Endothelial cell of umbilical vein (primary cell): ENCODE results near the gene AWAT2.

Experiments
- EZH2 ChIP-seq: IDR thresholded peaks from 2 replicates; pipeline ENCODE4 v1.6.1; 2012; ENCODE audit warnings: borderline replicate concordance, low read depth, mild to moderate bottlenecking, moderate library complexity, low read length, inconsistent platforms; ENCODE audit not compliant: severe bottlenecking
- FOS ChIP-seq: IDR thresholded peaks from 2 replicates; pipeline ENCODE4 v1.6.1; 2011; ENCODE audit warnings: mild to moderate bottlenecking, low read length, moderate library complexity, borderline replicate concordance; ENCODE audit not compliant: insufficient read depth
- GATA2 ChIP-seq: IDR thresholded peaks from 2 replicates; pipeline ENCODE4 v1.7.0; 2011; ENCODE audit warnings: low read depth, mild to moderate bottlenecking, moderate library complexity, mixed read lengths, low read length; ENCODE audit not compliant: insufficient read length, insufficient read depth
- JUN ChIP-seq: IDR thresholded peaks from 2 replicates; pipeline ENCODE4 v1.6.1; 2011; ENCODE audit warnings: borderline replicate concordance, low read depth; ENCODE audit not compliant: insufficient read length, insufficient read depth
- MYC ChIP-seq: IDR thresholded peaks from one replicate; pipeline ENCODE4 v1.6.1; 2011; ENCODE audit warnings: mild to moderate bottlenecking, low read depth, low read length
- POLR2A ChIP-seq: IDR thresholded peaks from 2 replicates; pipeline ENCODE4 v1.6.1; 2012; ENCODE audit warnings: low read depth, mild to moderate bottlenecking, control low read depth, low read length
- POLR2AphosphoS5 ChIP-seq: IDR thresholded peaks from 2 replicates; pipeline ENCODE4 v1.6.1; 2012; ENCODE audit warnings: low read depth, mild to moderate bottlenecking, control low read depth, low read length, moderate library complexity; ENCODE audit not compliant: insufficient read depth
- TF ChIP-seq, protein P1 (sequence below): IDR thresholded peaks from 2 replicates; pipeline ENCODE4 v1.6.1; 2011; ENCODE audit not compliant: insufficient read depth, insufficient read length
- TF ChIP-seq, protein P2 (sequence below), 2 donors: IDR thresholded peaks; 1 replicate in 1 of 2; 2 replicates in 1 of 2; pipeline ENCODE4 v1.5.1; 2011; ENCODE audit warnings: low read length in 2 of 2, mild to moderate bottlenecking in 2 of 2, moderate library complexity in 2 of 2, control low read depth in 1 of 2, inconsistent platforms in 1 of 2, low read depth in 1 of 2; ENCODE audit not compliant: insufficient read depth in 1 of 2; ENCODE audit errors: extremely low read depth in 1 of 2

DNA sequence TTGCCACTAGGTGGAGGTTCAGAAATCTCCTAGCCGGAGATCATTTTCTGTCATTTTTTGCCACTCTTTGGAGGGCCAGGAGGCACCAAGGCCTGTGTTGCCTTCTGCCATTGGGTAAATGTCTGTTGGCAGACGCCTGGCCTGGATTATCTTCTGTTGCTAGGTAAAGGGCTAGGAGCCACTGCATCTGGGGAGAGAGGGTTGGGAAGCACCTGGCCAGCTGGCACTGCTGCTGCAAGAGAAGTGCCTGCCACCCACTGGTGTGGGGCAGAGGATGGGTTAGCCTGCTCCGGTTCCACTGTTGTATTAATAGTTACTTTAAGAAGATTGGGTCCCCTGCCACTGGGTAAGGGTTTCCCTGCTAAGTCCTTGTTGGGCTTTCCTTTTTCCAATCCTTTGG lies 58.1 kb downstream of the AWAT2 start:
- TF ChIP-seq, protein P1, sequence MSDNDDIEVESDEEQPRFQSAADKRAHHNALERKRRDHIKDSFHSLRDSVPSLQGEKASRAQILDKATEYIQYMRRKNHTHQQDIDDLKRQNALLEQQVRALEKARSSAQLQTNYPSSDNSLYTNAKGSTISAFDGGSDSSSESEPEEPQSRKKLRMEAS, result no peak
- no peak for TF ChIP-seq EZH2
- TF ChIP-seq, protein P2, sequence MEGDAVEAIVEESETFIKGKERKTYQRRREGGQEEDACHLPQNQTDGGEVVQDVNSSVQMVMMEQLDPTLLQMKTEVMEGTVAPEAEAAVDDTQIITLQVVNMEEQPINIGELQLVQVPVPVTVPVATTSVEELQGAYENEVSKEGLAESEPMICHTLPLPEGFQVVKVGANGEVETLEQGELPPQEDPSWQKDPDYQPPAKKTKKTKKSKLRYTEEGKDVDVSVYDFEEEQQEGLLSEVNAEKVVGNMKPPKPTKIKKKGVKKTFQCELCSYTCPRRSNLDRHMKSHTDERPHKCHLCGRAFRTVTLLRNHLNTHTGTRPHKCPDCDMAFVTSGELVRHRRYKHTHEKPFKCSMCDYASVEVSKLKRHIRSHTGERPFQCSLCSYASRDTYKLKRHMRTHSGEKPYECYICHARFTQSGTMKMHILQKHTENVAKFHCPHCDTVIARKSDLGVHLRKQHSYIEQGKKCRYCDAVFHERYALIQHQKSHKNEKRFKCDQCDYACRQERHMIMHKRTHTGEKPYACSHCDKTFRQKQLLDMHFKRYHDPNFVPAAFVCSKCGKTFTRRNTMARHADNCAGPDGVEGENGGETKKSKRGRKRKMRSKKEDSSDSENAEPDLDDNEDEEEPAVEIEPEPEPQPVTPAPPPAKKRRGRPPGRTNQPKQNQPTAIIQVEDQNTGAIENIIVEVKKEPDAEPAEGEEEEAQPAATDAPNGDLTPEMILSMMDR (IDR thresholded peaks at IDR 0.05; ENCODE audit: extremely low read depth in 1 of 2, insufficient read depth in 1 of 2, low read depth in 1 of 2, low read length in 2 of 2), result no peak
- no peak for TF ChIP-seq POLR2A
- TF ChIP-seq MYC, result no peak
- TF ChIP-seq POLR2AphosphoS5, result no peak
- TF ChIP-seq GATA2, result no peak
- no peak for TF ChIP-seq JUN
- no peak for TF ChIP-seq FOS
